ENCODE data around the gene KIAA0930.
"Not testable (repeated sequence)": the region's sequence is repeated elsewhere in the genome, so short reads cannot be mapped to it uniquely, and the experiment has no call there.

KIAA0930 gene

DNA sequence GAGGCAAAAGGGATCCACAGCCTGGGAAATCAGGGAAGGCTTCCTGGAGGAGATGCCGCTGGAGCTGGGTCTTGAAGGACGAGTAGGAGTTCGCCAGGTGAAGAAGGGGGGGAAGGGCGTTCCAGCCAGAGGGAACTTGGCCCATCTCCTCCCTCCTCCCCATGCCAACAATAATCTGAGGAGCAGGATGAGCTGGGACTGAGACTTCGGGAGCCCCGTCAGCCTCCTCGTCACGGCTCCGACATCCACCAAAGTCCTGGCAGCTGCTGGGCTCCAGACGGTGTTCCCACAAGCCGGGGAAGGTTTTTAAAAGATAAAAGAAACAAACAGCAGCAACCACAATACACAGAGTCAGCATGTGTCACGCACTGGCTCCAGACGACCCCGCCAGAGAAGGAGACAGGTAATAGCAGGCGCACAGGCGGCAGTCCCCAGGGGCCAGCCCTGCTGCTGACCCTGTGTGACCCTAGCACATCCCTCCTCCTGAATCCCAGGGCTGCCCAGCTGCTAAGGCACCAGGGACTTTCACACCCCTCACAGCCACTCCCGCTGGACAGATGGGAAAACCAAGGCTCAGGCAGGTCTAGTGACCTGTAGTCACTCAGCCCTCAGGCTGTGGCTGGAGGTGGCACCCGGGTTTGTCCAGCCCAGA lies 39.7 kb downstream of the KIAA0930 start:
- DNase-seq (ENCODE audit: low spot score) = no peak

DNA sequence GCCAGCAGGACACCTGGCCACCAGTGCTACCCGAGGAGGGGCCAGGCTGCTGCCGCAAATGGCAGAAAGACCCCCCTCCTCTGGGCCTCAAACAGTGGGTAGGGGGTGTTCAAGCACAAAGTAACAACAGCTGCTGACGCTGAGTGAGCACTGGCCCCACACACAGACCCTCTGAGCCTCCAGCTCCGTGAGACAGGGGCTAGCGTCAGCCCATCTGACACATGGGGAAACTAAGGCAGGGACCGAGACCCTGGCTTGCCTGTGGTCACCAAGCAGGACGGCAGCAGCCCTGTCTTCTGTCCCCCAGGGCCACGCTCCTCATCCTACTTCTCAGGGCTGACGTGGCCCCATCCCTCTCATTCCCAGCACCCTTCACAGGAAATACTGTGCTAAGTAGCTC lies 40.5 kb downstream of the KIAA0930 start:
- DNase-seq (ENCODE audit: low spot score) = no peak

DNA sequence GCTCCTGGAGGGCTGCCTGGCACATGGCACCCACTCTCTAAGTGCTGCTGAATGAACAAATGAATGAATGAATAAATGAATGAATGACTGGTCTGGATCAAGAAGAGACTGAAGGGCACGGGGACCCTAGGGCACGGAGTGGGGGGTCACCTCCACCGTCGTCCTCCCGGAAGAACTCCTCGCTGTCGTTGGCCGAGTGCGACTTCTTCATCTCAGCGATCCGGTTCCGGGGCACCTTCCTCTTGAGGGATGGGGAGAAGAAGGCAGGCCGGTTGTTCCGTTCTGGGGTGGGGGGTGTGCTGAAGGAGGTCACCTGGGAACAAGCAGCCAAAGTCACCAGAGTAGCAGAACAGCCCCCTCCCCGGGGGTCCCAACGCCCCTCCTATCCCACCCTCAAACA lies 41.0 kb downstream of the KIAA0930 start:
- no peak for DNase-seq (ENCODE audit: low spot score)

DNA sequence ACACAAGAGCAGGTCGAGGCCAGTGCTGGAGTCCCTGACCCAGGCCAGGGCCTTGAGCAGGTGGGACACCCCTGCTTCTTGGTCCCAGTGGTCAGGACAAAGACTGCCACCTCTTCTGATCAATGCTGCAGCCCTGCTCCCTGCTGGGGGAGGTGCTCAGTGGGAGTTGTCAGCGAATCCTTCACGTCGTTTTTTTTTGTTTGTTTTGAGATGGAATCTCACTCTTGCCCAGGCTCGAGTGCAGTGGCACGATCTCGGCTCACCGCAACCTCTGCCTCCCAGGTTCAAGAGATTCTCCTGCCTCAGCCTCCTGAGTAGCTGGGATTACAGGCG lies 42.3 kb downstream of the KIAA0930 start:
- DNase-seq (ENCODE audit: low spot score) = no peak

DNA sequence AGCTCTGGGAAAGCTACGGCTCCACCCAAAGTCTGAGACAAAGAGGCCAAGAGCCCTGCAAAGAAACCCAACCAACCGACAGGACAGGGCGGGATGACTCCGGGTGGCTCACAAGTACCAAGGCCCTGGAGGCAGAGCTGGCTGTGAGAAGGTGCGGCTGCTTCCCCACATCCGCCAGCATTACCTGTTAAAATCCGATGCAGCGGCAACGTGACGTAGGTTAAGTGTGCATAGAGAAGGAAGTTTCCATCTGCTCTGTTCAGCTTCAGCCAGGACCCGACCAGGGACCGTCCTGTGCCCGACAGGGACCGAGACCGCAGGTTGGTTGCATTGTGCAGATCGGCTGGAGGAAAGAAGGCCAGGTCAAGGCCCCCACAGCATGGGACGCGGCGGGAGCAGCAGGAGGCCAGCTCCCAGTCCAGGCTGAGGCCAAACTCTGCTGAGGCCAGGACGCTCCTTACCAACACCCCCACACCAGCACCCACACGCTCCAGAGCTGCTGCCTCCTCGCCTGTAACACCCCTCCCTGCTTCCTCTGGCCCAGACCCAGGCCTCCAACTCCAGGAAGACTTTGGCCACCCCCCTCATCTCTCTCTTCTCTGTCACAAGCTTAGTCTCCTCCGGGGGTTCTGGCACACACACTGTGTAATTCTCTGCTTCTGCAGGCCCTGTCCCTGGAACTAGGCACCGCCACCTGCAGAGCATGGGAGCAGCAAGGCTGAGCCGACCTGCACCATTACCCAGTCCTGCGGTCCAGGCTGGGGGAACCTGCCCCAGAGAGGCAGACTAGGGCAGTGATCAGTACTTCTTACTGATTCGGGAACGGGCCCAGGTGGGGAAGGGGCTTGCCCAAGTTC lies 42.9 kb downstream of the KIAA0930 start:
- no peak for DNase-seq (ENCODE audit: low spot score)

DNA sequence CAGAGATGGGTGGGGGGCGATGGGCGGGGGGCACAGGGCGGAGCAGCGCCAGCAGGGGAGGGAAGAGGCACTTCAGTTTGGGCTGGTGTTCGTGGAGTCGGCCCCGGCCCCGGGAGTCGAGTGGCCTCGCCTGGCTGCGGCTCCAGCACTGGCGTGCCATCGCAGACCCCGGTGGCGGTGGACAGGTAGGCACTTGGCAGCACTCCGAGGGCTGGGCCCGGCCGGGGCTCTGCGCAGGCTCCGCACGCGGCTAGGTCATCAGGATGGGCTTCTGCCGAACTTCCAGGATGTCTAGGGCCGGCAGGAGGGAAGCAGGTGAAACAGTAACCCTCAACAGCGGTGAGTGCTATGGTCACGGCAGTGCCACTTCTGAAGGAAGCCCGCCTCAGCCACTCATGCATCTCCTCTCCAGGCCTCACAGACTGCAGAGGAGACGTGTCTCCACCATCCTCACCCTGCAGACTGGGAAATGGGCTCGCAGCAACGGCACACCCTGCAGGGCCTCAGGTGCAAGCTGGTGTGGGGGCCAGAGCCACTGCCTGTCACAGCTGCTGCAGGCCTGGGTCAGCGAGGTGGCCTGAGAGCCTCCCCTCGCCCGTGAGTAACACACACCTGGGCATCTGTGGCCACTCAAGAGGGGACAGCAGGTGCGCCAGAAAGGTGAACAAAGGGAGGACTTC lies 43.6 kb downstream of the KIAA0930 start:
- no peak for DNase-seq (ENCODE audit: low spot score)

DNA sequence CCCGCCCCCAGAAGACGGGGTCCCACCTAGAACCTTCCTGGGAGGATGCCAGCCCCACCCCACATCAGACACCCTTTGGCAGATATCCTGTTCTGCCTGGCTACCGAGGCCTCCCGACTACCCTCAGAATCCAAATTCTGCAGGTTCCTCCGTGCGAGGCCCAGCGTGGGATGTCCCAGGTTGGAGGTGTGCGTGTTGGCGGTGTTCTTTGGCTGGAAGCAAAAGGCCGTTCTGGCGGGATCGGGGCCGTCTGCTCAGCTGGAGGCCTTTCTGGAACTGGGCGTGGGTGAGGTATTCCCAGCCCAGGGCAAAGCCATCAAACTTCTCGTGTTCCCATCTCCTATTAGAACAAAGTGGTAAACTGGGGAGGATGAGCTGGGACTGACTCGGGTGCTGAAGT lies 44.4 kb downstream of the KIAA0930 start:
- DNase-seq (ENCODE audit: low spot score) = no peak

DNA sequence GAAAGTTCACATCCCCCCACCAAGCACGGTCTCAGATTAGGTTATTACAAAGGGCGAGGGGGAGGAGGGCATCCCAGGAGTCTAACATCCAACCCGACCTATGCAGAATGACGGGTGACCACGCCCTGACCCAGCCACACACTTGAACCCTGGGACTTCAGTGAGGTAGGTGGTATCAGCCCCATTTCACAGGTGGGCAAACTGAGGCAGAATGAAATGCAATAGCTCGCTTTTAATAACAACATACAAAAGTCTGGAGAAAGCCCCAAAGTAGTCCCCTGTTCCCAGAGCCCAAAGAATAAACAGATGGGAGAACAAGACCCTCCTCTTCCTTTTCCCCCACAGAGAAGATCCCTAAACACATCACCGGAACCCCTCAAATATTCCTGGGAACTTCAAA lies 45.1 kb downstream of the KIAA0930 start:
- no peak for DNase-seq (ENCODE audit: low spot score)

DNA sequence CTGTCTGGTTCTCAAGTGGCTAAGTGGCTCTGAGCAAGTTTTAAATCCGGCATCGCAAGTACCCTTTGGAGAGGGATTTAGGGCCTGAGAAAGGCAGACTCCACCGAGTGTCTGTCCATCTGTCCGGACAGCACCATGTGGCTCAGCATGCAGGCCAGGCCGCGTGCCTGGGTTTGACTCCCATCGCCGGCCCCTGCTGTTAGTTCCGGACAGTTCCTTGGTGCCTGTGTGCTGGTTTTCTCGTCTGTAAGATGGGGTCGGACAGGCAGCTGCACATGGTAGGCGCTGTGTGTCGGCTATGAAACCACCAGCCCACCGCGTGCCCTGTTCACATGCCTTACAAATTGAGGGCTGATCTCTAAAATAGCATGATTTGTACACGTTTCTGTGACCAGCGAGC lies 46.0 kb downstream of the KIAA0930 start:
- no peak for DNase-seq (ENCODE audit: low spot score)

DNA sequence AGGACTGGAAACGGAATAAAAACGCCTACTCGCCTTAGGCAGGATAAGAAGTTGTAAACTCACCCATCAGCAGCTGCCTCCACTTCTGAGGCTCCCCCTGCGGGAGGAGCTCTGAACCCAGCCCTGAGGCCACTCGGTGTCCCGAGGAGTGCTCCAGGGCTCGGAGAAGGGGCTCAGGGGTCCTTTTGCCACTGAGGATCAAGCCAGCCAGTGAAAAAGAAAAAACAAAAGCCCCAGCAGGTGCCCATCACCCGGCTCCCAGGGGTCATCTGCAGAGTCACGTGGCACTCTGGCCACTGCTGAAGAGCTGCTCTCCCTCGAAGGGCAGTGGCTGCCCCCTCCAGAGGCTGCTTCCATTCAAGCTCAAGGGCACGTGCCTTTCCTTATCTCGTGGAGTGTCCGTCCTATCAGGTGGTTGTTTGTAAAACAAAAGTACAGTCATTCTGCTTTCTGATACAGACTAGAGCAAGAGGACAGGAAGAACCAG lies 48.0 kb downstream of the KIAA0930 start:
- DNase-seq (ENCODE audit: low spot score) = no peak

DNA sequence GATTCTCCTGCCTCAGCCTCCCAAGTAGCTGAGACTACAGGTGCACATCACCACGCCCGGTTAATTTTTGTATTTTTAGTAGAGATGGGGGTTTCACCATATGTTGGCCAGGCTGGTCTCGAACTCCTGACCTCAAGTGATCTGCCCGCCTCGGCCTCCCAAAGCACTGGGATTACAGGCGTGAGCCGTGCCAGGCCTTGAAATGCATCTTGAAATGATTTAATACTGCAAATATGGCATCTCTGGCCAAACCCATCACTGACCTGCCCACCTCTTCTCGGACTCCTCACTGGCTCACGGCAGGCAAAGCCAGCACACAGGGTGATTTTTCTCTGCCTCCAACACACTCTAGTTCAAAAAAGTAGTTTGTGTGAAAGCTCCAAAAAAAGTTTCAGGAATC lies 48.9 kb downstream of the KIAA0930 start:
- DNase-seq (ENCODE audit: low spot score) = not testable (repeated sequence)

DNA sequence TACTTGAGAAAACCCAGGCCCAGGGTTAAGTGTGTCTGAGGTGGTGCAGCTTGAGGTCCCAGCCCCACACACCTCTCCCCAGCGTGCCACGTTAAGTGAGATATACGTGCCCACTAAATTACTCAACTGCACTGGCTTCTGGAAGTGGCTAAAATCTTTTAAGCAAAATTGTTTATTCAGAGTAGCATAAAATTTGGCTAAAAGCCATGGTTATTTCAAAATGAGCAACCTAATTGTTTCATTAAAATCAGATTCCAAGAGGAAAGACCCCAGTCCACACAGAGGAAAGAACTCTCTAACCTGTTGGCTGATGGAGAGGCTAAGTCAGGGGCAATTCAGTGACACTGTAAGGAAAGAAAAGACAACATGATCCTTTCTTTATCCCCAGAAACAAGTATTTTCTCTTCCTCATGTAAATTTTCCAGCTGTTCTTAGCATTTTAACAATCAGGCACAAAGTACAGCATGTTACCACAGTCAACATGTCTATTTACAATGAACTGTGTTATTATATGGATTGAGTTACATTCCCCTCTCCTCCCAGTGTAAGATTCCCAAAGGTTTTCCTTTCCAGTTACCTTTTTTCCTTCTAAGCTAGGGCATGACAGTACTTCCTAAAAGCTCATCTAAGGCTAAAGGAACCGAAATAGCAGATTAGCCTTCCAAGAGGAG lies 50.4 kb downstream of the KIAA0930 start:
- DNase-seq (ENCODE audit: low spot score) = no peak

DNA sequence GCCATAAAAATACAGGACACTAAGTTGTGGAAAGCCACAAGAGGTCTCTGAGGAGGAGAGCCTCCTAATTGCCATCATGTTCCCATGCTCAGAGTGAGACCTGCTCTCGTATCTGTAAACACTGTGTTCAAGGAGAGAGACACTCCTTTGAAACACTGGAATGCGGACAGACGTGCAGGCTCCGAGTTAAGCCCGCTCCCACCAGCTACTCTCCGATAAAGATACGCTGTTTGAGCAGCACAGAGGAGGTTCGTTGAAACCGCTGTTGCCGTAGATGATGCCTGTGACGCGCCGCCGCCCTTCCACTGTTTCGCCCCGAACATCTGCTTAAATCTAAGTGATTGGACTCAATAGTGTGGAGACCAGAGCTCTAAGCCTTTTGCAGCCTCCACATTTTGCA lies 51.9 kb downstream of the KIAA0930 start:
- no peak for DNase-seq (ENCODE audit: low spot score)

DNA sequence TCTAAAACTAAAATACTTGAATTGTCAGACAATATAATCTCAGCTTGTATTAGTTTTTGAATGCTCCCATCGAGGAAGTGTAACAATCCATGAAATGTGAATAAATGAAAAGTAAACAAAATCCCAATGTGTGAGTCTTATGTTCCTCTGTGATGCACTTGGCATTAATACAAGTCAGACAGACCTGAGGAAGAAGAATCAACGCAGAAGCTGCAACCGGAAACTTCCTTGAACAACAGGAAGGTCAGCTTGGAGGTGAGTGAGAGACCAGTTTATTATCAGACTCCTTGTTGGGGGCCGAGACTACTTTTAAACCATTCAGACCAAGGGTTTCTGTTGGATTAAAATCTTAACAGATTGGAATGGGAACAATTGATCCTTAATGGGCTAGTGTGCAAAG lies 52.8 kb downstream of the KIAA0930 start:
- DNase-seq (ENCODE audit: low spot score) = no peak

DNA sequence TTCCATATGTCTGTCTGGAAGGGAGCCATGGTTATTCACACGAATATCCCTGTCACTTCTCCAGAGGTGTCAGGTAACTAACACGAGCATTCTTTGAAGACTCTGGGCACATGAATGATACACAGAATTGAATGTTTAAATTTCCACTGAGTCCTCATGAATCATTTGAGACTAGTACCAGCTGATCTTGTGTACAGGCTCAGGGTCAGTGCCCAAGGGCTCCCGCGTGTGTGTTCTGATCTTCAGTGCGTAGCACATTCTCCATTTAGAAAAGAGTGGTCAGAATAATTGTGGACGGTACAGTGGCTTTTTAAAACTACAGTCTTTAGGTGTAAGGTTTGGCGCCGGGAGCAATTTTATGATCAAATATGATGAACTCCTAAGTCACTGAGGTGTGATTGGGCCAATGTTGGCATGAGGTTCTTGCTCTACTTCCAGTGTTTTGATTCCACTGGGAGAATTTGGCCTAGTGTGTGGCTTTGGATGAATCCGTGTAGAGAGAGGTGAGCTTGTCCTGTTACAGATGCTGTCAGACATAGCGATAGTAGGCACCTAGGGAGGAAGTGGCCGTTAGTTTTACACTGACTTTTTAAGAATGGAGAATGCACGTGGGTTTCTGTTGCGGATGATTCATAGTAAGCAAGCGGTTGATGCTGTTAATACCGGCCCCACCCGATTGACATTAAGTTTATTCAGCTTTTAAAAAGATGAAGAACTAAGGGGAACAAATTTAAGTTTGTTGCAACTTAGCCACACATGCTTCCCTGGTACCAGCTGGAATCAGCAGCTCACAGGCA lies 54.8 kb downstream of the KIAA0930 start:
- no peak for DNase-seq (ENCODE audit: low spot score)

DNA sequence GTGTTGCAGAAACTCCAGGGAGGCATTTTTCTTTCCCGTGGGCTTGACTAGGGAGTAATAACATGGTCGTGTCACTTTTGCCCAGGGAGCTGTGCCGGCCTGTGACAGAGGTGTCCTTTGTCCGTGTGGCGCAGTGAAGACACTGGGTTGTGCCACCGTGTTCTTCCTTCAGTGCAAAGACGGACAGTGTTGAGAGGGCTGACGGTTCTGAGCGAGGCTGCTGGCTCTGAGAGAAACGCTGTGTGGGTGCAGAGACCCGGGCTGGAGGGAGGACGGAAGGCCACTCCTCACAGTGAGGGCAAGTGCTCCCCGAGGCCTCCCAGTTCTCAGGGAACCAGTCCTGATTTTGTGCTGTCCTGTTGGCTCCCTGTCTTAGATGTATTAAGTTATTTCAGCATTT lies 56.7 kb downstream of the KIAA0930 start:
- no peak for DNase-seq (ENCODE audit: low spot score)

DNA sequence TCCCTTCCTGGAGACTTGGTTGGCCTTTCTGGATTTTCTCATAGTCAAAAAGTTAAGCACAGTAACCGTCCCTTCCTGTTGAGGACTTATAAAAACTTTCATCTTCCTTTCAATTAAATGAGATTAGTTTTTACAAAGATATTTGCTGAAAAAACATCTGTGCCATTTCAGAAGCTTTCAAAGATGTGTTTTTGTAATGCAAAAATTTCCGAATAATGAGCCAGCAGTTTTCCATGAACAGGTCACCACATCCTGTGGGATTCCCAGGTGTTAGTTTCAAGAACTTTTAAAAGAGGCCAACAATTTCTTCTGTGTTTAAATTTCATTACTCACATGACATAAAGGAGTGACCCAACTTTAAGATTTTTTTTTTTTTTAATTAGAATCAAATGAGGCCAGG lies 58.9 kb downstream of the KIAA0930 start:
- no peak for DNase-seq (ENCODE audit: low spot score)

DNA sequence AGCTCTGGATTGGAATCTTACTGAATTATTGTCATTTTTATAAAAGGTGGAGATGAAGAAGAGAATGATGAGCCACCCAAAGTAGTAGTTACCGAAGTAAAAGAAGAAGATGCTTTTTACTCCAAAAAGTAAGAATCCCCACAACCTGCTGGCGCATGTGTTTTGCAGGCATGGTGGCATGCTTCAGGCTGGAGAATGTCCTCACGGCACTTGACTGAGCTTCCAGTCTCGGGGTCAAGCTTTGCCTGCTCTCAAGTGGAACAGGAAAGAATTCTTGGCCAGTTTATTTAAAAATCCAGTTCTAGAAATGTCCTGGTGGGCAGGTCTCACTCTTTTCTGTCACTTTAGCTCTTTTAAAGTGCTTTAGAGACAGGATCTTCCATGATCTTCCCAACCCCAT lies 59.5 kb downstream of the KIAA0930 start:
- DNase-seq (ENCODE audit: low spot score) = no peak

DNA sequence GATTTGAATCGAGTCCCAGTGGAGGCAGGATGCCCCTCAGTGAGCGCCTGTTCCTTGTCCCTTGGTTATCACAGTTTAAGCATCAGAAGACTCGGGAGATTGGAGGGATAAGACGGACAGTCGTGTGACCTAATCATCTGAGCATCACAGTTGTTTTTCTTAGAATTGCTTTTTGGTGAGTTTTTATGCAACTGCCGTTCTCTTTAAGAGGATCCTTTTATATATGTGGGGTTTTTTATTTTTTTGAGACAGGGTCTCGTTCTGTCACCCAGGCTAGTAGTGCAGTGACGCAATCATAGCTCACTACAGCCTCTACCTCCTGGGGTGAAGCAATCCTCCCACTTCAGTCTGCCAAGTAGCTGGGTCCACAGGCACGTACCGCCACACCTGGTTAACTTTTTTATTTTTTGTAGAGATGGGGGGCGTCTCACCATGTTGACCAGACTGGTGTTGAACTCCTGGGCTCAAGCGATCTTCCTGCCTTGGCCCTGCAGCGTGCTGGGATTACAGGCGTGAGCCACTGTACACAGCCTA lies 60.5 kb downstream of the KIAA0930 start:
- no peak for DNase-seq (ENCODE audit: low spot score)

DNA sequence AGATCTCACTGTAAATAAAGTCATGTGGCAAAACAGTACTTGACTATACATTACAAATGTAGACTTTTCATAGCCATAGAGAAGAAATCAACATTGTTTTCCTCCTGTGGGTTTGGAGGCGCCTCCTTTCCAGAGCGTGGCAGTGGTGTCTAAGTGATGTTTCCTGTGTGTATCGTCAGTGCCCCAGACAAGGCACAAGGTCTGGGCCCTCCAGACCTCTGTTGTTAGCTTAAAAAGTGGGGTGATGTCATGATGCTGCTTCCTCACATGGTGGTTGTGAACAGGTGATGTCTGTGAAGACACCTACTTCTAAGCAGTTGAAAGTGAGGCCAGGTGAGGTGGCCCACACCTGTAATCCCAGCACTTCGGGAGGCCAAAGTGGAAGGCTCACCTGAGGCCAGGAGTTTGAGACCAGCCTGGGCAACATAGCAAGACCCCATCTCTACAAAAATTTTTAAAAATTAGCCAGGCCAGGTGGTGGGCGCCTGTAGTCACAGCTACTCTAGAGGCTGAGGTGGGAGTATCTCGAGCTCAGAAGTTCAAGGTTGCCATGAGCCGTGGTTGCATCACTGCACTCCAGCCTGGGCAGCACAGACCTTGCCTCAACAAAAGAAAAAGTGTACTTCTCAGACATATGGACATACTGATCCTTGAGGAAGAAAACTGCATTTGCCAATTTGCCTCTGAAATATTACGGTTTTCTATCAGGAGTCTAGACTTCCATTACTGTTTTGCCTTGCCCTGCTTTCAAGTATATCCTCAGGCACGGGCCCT lies 61.2 kb downstream of the KIAA0930 start:
- DNase-seq (ENCODE audit: low spot score) = no peak
